ENCODE measurements around the gene IPPK. TPM values are rescaled to one million over a fixed set of nuclear protein-coding genes. Genes with fewer than 3 reads are reported as not detected.

Gene IPPK
- total RNA-seq, 1 experiment from 2014 or later, result 5.4 TPM

DNA sequence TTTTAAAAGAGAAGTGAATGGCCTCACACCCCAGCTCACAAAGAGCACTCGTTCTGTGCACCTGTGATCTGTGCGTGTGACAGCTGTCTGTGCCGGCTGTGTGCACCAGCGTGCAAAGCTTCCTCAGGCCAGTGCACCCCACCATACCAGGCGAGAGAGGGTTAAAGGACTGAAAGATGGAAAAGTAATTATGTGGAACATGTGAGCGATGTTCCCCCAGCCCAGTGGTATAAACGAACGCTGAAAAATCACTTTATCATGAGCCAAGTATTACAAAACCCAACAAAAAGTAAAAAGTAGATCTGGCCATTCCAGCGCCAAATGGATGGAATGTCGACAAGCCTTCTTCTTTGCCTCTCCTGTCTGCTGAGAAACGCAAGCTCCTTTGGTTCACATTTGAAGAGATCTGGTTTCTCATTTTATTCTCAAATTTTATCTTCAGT, 53.7 kb downstream of the IPPK start:
- Histone ChIP-seq H3K4me1 (ENCODE audit: control insufficient read depth, insufficient read depth, low read length) (no peaks in the 10 kb centered on the region), H3K27me3 (ENCODE audit: control insufficient read depth, insufficient read depth, low read length) (no peaks in the 10 kb centered on the region), H3K36me3 (ENCODE audit: control insufficient read depth, insufficient read depth, low read length) (peaks cover 3% of the 10 kb centered on the region; the same call in 1 of the 2 replicates), H3K9me3 (ENCODE audit: control insufficient read depth, insufficient read depth, low read depth, low read length) (no peaks in the 10 kb centered on the region), H3K27ac (ENCODE audit: low read length) (no peak overlapping the region), H3K4me3 (ENCODE audit: low read depth in 2 of 2, low read length in 2 of 2) (no peak overlapping the region)
- no peak for ATAC-seq
- ChIA-PET POLR2A (no interaction called here), CTCF (no interaction called here)
- TF ChIP-seq POLR2AphosphoS5 (IDR thresholded peaks at IDR 0.05; ENCODE audit: low read depth, low read length) (no peak), CTCF (IDR thresholded peaks at IDR 0.05) (no peak), SIN3A (IDR thresholded peaks at IDR 0.05; ENCODE audit: borderline replicate concordance, insufficient read depth, low read depth, low read length) (no peak), TCF7L2 (IDR thresholded peaks at IDR 0.05; ENCODE audit: low read depth, low read length) (no peak)
- TF ChIP-seq, protein P1, sequence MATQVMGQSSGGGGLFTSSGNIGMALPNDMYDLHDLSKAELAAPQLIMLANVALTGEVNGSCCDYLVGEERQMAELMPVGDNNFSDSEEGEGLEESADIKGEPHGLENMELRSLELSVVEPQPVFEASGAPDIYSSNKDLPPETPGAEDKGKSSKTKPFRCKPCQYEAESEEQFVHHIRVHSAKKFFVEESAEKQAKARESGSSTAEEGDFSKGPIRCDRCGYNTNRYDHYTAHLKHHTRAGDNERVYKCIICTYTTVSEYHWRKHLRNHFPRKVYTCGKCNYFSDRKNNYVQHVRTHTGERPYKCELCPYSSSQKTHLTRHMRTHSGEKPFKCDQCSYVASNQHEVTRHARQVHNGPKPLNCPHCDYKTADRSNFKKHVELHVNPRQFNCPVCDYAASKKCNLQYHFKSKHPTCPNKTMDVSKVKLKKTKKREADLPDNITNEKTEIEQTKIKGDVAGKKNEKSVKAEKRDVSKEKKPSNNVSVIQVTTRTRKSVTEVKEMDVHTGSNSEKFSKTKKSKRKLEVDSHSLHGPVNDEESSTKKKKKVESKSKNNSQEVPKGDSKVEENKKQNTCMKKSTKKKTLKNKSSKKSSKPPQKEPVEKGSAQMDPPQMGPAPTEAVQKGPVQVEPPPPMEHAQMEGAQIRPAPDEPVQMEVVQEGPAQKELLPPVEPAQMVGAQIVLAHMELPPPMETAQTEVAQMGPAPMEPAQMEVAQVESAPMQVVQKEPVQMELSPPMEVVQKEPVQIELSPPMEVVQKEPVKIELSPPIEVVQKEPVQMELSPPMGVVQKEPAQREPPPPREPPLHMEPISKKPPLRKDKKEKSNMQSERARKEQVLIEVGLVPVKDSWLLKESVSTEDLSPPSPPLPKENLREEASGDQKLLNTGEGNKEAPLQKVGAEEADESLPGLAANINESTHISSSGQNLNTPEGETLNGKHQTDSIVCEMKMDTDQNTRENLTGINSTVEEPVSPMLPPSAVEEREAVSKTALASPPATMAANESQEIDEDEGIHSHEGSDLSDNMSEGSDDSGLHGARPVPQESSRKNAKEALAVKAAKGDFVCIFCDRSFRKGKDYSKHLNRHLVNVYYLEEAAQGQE (IDR thresholded peaks at IDR 0.05; ENCODE audit: insufficient read depth in 1 of 2, low read depth in 2 of 2, low read length in 1 of 2), result no peak
- in situ Hi-C loops (cut with HindIII; ENCODE audit: low pct_unique_long_range_greater_than_20kb, low sequenced_read_pairs) (no loop called here), intact Hi-C loops (cut with micrococcal nuclease; ENCODE audit: unreplicated experiment) (no loop called here)
- no TSS peak for BruUV-seq (replicated peaks)
- no peak for DNase-seq (ENCODE audit: low read depth, low spot score)

DNA sequence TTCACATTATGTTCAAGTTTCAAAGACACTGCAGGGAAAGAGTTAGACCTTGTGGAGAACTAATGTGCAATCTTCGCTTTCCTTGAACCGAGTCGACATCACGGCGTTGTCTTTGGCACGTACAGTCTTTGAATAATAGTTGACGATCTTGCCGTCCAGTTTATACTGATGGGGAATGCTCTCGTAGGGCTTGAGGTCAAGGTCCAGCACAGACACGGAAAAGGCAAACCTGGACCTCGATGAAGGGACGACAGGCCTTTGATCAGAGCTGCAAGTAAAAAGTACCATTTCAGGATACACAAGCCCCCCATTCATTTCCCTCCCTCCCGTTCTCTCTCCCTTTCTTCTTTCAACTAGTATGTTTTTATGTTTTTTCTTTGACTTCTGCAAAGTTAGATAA, 54.1 kb downstream of the IPPK start:
- ChIA-PET POLR2A (no interaction called here), CTCF (no interaction called here)
- Histone ChIP-seq H3K36me3 (ENCODE audit: control insufficient read depth, insufficient read depth, low read length) (peaks cover 3% of the 10 kb centered on the region; the same call in 1 of the 2 replicates), H3K9me3 (ENCODE audit: control insufficient read depth, insufficient read depth, low read depth, low read length) (no peaks in the 10 kb centered on the region), H3K4me1 (ENCODE audit: control insufficient read depth, insufficient read depth, low read length) (no peaks in the 10 kb centered on the region), H3K27ac (ENCODE audit: low read length) (no peak overlapping the region), H3K4me3 (ENCODE audit: low read depth in 2 of 2, low read length in 2 of 2) (no peak overlapping the region), H3K27me3 (ENCODE audit: control insufficient read depth, insufficient read depth, low read length) (no peaks in the 10 kb centered on the region)
- no peak for ATAC-seq
- no peak for DNase-seq (ENCODE audit: low read depth, low spot score)
- in situ Hi-C loops (cut with HindIII; ENCODE audit: low pct_unique_long_range_greater_than_20kb, low sequenced_read_pairs) (no loop called here), intact Hi-C loops (cut with micrococcal nuclease; ENCODE audit: unreplicated experiment) (no loop called here)
- BruUV-seq (replicated peaks), result no TSS peak
- TF ChIP-seq CTCF (IDR thresholded peaks at IDR 0.05) (no peak), POLR2AphosphoS5 (IDR thresholded peaks at IDR 0.05; ENCODE audit: low read depth, low read length) (no peak), TCF7L2 (IDR thresholded peaks at IDR 0.05; ENCODE audit: low read depth, low read length) (no peak), SIN3A (IDR thresholded peaks at IDR 0.05; ENCODE audit: borderline replicate concordance, insufficient read depth, low read depth, low read length) (no peak)
- TF ChIP-seq, protein P1 (IDR thresholded peaks at IDR 0.05; ENCODE audit: insufficient read depth in 1 of 2, low read depth in 2 of 2, low read length in 1 of 2), result no peak
